Endothelial cell of umbilical vein (primary cell): ENCODE data around the gene FAS.

ENCODE experiments used
- CTCF ChIP-seq, 2 donors: IDR thresholded peaks; 1 replicate in 1 of 2; 2 replicates in 1 of 2; pipeline ENCODE4 v1.5.1; 2011; ENCODE audit warnings: low read length in 2 of 2, mild to moderate bottlenecking in 2 of 2, moderate library complexity in 2 of 2, control low read depth in 1 of 2, inconsistent platforms in 1 of 2, low read depth in 1 of 2; ENCODE audit not compliant: insufficient read depth in 1 of 2; ENCODE audit errors: extremely low read depth in 1 of 2
- EZH2 ChIP-seq: IDR thresholded peaks from 2 replicates; pipeline ENCODE4 v1.6.1; 2012; ENCODE audit warnings: borderline replicate concordance, low read depth, mild to moderate bottlenecking, moderate library complexity, low read length, inconsistent platforms; ENCODE audit not compliant: severe bottlenecking
- FOS ChIP-seq: IDR thresholded peaks from 2 replicates; pipeline ENCODE4 v1.6.1; 2011; ENCODE audit warnings: mild to moderate bottlenecking, low read length, moderate library complexity, borderline replicate concordance; ENCODE audit not compliant: insufficient read depth
- GATA2 ChIP-seq: IDR thresholded peaks from 2 replicates; pipeline ENCODE4 v1.7.0; 2011; ENCODE audit warnings: low read depth, mild to moderate bottlenecking, moderate library complexity, mixed read lengths, low read length; ENCODE audit not compliant: insufficient read length, insufficient read depth
- JUN ChIP-seq: IDR thresholded peaks from 2 replicates; pipeline ENCODE4 v1.6.1; 2011; ENCODE audit warnings: borderline replicate concordance, low read depth; ENCODE audit not compliant: insufficient read length, insufficient read depth
- MAX ChIP-seq: IDR thresholded peaks from 2 replicates; pipeline ENCODE4 v1.6.1; 2011; ENCODE audit not compliant: insufficient read depth, insufficient read length
- MYC ChIP-seq: IDR thresholded peaks from one replicate; pipeline ENCODE4 v1.6.1; 2011; ENCODE audit warnings: mild to moderate bottlenecking, low read depth, low read length
- POLR2A ChIP-seq: IDR thresholded peaks from 2 replicates; pipeline ENCODE4 v1.6.1; 2012; ENCODE audit warnings: low read depth, mild to moderate bottlenecking, control low read depth, low read length
- POLR2AphosphoS5 ChIP-seq: IDR thresholded peaks from 2 replicates; pipeline ENCODE4 v1.6.1; 2012; ENCODE audit warnings: low read depth, mild to moderate bottlenecking, control low read depth, low read length, moderate library complexity; ENCODE audit not compliant: insufficient read depth

GRCh38 chr10:88971221-88972061, 19.2 kb upstream of the FAS start:
- TF ChIP-seq EZH2 (no peak), MAX (no peak), CTCF (IDR thresholded peaks at IDR 0.05; ENCODE audit: extremely low read depth in 1 of 2, insufficient read depth in 1 of 2, low read depth in 1 of 2, low read length in 2 of 2) (no peak), POLR2AphosphoS5 (no peak), POLR2A (no peak), MYC (no peak), GATA2 (no peak), FOS (no peak), JUN (no peak)
